Skeletal muscle satellite cell (primary cell): Measurements from ENCODE around the gene ARID3B.
"Not testable (repeated sequence)": the region's sequence is repeated elsewhere in the genome, so short reads cannot be mapped to it uniquely, and the experiment has no call there.

Experiments
- H3K27me3 ChIP-seq: 2 replicates; pipeline ENCODE4 v1.7.0; 2013; ENCODE audit warnings: low read length; ENCODE audit not compliant: control insufficient read depth, insufficient read depth
- H3K36me3 ChIP-seq: 2 replicates; pipeline ENCODE4 v1.7.0; 2013; ENCODE audit warnings: mild to moderate bottlenecking, control low read depth, low read length; ENCODE audit not compliant: insufficient read depth
- H3K4me1 ChIP-seq: 2 replicates; pipeline ENCODE4 v1.7.0; 2013; ENCODE audit warnings: low read length; ENCODE audit not compliant: control insufficient read depth, insufficient read depth
- H3K4me2 ChIP-seq: 2 replicates; pipeline ENCODE4 v1.7.0; 2013; ENCODE audit warnings: mild to moderate bottlenecking, low read length
- H3K4me3 ChIP-seq: 2 replicates; pipeline ENCODE4 v1.7.0; 2013; ENCODE audit warnings: low read length
- H3K9ac ChIP-seq: 2 replicates; pipeline ENCODE4 v1.7.0; 2013; ENCODE audit warnings: mild to moderate bottlenecking, low read depth, low read length, moderate library complexity
- H3K9me3 ChIP-seq: replicated peaks from 2 replicates; pipeline ENCODE4 v1.7.0; 2013; ENCODE audit warnings: mild to moderate bottlenecking, control low read depth, low read length

ARID3B gene

GRCh38 chr15:74596736-74597135, 55.7 kb downstream of the ARID3B start:
- H3K4me3 ChIP-seq, H3K36me3 ChIP-seq, H3K27me3 ChIP-seq, H3K9ac ChIP-seq, H3K4me2 ChIP-seq, H3K9me3 ChIP-seq: not testable (repeated sequence)
- H3K4me1 ChIP-seq: peaks cover 16% of the 10 kb centered on the region

- H3K4me1 ChIP-seq: peaks cover 16% of the 10 kb centered on the region
- not testable (repeated sequence) for H3K9ac ChIP-seq, H3K27me3 ChIP-seq, H3K9me3 ChIP-seq, H3K4me2 ChIP-seq, H3K36me3 ChIP-seq, H3K4me3 ChIP-seq
Observed at GRCh38 chr15:74597146-74597705, 56.2 kb downstream of the ARID3B start.

- peak overlapping the region; percentile 92 for H3K4me2 ChIP-seq
- H3K9ac ChIP-seq: peak overlapping the region; percentile 78
- no peaks in the 10 kb centered on the region for H3K27me3 ChIP-seq
- no peaks in the 10 kb centered on the region for H3K36me3 ChIP-seq
- H3K9me3 ChIP-seq: no peaks in the 10 kb centered on the region
- H3K4me3 ChIP-seq: peak overlapping the region; percentile 78
- peaks cover 16% of the 10 kb centered on the region for H3K4me1 ChIP-seq
Observed at GRCh38 chr15:74598126-74598842, 57.3 kb downstream of the ARID3B start.

GRCh38 chr15:74599156-74599555, 58.1 kb downstream of the ARID3B start:
- H3K27me3 ChIP-seq: no peaks in the 10 kb centered on the region
- H3K9me3 ChIP-seq: no peaks in the 10 kb centered on the region
- H3K4me1 ChIP-seq: peaks cover 16% of the 10 kb centered on the region
- peak overlapping the region; percentile 78 for H3K4me3 ChIP-seq
- no peaks in the 10 kb centered on the region for H3K36me3 ChIP-seq
- peak overlapping the region; percentile 78 for H3K9ac ChIP-seq
- peak overlapping the region; percentile 92 for H3K4me2 ChIP-seq

GRCh38 chr15:74603026-74603788, 62.2 kb downstream of the ARID3B start:
- Histone ChIP-seq H3K4me1 (peaks cover 12% of the 10 kb centered on the region), H3K27me3 (peaks cover 12% of the 10 kb centered on the region), H3K4me3 (no peak overlapping the region), H3K4me2 (no peak overlapping the region), H3K9me3 (no peaks in the 10 kb centered on the region), H3K9ac (no peak overlapping the region), H3K36me3 (no peaks in the 10 kb centered on the region)

GRCh38 chr15:74603789-74604705, 63.0 kb downstream of the ARID3B start:
- Histone ChIP-seq H3K9ac (no peak overlapping the region), H3K4me3 (no peak overlapping the region), H3K4me1 (peaks cover 9% of the 10 kb centered on the region), H3K27me3 (peaks cover 20% of the 10 kb centered on the region), H3K36me3 (no peaks in the 10 kb centered on the region), H3K4me2 (no peak overlapping the region), H3K9me3 (no peaks in the 10 kb centered on the region)

GRCh38 chr15:74604983-74605794, 64.2 kb downstream of the ARID3B start:
- H3K4me3 ChIP-seq: no peak overlapping the region
- peaks cover 31% of the 10 kb centered on the region for H3K27me3 ChIP-seq
- H3K9ac ChIP-seq: no peak overlapping the region
- no peaks in the 10 kb centered on the region for H3K4me1 ChIP-seq
- no peaks in the 10 kb centered on the region for H3K36me3 ChIP-seq
- no peaks in the 10 kb centered on the region for H3K9me3 ChIP-seq
- no peak overlapping the region for H3K4me2 ChIP-seq

GRCh38 chr15:74605795-74606150, 64.8 kb downstream of the ARID3B start:
- no peaks in the 10 kb centered on the region for H3K9me3 ChIP-seq
- H3K4me1 ChIP-seq: no peaks in the 10 kb centered on the region
- H3K27me3 ChIP-seq: peaks cover 37% of the 10 kb centered on the region
- H3K36me3 ChIP-seq: no peaks in the 10 kb centered on the region
- H3K9ac ChIP-seq: no peak overlapping the region
- H3K4me3 ChIP-seq: no peak overlapping the region
- H3K4me2 ChIP-seq: no peak overlapping the region

GRCh38 chr15:74608786-74609185, 67.8 kb downstream of the ARID3B start:
- peaks cover 56% of the 10 kb centered on the region for H3K27me3 ChIP-seq
- H3K4me3 ChIP-seq: no peak overlapping the region
- H3K4me1 ChIP-seq: no peaks in the 10 kb centered on the region
- H3K4me2 ChIP-seq: no peak overlapping the region
- H3K9ac ChIP-seq: no peak overlapping the region
- H3K36me3 ChIP-seq: no peaks in the 10 kb centered on the region
- no peaks in the 10 kb centered on the region for H3K9me3 ChIP-seq

- no peak overlapping the region for H3K4me3 ChIP-seq
- no peaks in the 10 kb centered on the region for H3K9me3 ChIP-seq
- no peaks in the 10 kb centered on the region for H3K36me3 ChIP-seq
- peaks cover 3% of the 10 kb centered on the region for H3K4me1 ChIP-seq
- H3K4me2 ChIP-seq: no peak overlapping the region
- no peak overlapping the region for H3K9ac ChIP-seq
- peaks cover 56% of the 10 kb centered on the region for H3K27me3 ChIP-seq
Observed at GRCh38 chr15:74609938-74610301, 68.9 kb downstream of the ARID3B start.
